SK-N-MC (cell line): ENCODE results near the gene COTL1.

Experiments
- EZH2 ChIP-seq: fragments of 200-600 bp; sonication (generic); IDR thresholded peaks from one replicate; pipeline ENCODE4 v1.6.1; 2017; ENCODE audit warnings: antibody characterized with exemption
- FOXP2 ChIP-seq: optimal IDR thresholded peaks from 2 replicates; pipeline ENCODE3; 2011; ENCODE audit warnings: mild to moderate bottlenecking, moderate library complexity; ENCODE audit not compliant: insufficient read depth; ENCODE audit errors: extremely low read length, control extremely low read depth
- POLR2AphosphoS5 ChIP-seq: IDR thresholded peaks from 2 replicates; pipeline ENCODE4 v1.6.1; 2012; ENCODE audit warnings: mild to moderate bottlenecking, low read depth, low read length, borderline replicate concordance

- TF ChIP-seq POLR2AphosphoS5 (no peak), EZH2 (no peak), FOXP2 (no peak)
Measured at GRCh38 chr16:84521497-84521770, 96.4 kb downstream of the COTL1 start.
